PC-9 (cell line): ENCODE data around the gene STX2. TPM values are rescaled to one million over a fixed set of nuclear protein-coding genes. Genes with fewer than 3 reads are reported as not detected.

Source experiments
- BruUV-seq: library from RNA; stranded (reverse); fragments of 400-500 nt; replicated peaks from 2 replicates; lab custom pipeline; 2021; lab: Mats Ljungman, UMichigan
- CTCF ChIA-PET: fragments of 300-600 bp; sonication (Branson Sonifier 250); formaldehyde crosslinking; loops from one replicate; lab custom pipeline; 2022; ENCODE audit warnings: antibody characterized with exemption; lab: Charles Lee
- POLR2A ChIA-PET: fragments of 300-600 bp; sonication (Branson Sonifier 250); formaldehyde crosslinking; loops from one replicate; lab custom pipeline; 2022; ENCODE audit warnings: antibody characterized with exemption; ENCODE audit not compliant: unreplicated experiment; lab: Charles Lee
- DNase-seq, 2 experiments: peaks; one replicate each; pipeline versions ENCODE4 v3.0.0 to v3.0.0-alpha.2; 2015 to 2022; ENCODE audit warnings: mixed read lengths in 1 of 2
- H2AFZ ChIP-seq: fragments of 200-600 bp; sonication (generic); 2 replicates; pipeline ENCODE4 v1.8.1; 2017; ENCODE audit warnings: antibody characterized with exemption
- H3F3A ChIP-seq: fragments of 200-600 bp; sonication (generic); 2 replicates; pipeline ENCODE4 v1.8.1; 2017; ENCODE audit warnings: antibody characterized with exemption, mild to moderate bottlenecking, low read depth; ENCODE audit not compliant: insufficient read depth
- H3K27ac ChIP-seq: fragments of 200-600 bp; sonication (generic); 2 replicates; pipeline ENCODE4 v1.6.1; 2016; ENCODE audit warnings: mixed run types
- H3K27me3 ChIP-seq: fragments of 200-600 bp; sonication (generic); 2 replicates; pipeline ENCODE4 v1.6.1; 2016; ENCODE audit warnings: low read depth, mixed run types; ENCODE audit not compliant: insufficient read depth
- H3K36me3 ChIP-seq: fragments of 200-600 bp; sonication (generic); 2 replicates; pipeline ENCODE4 v1.6.1; 2016; ENCODE audit warnings: low read depth, mixed run types
- H3K4me1 ChIP-seq: fragments of 200-600 bp; sonication (generic); replicated peaks from 2 replicates; pipeline ENCODE4 v1.6.1; 2016; ENCODE audit warnings: mixed run types; ENCODE audit not compliant: insufficient read depth
- H3K4me2 ChIP-seq: fragments of 200-600 bp; sonication (generic); 2 replicates; pipeline ENCODE4 v1.6.1; 2017; ENCODE audit warnings: mixed run types
- H3K4me3 ChIP-seq: fragments of 200-600 bp; sonication (generic); 2 replicates; pipeline ENCODE4 v1.6.1; 2016; ENCODE audit warnings: mixed run types
- H3K79me2 ChIP-seq: fragments of 200-600 bp; sonication (generic); 2 replicates; pipeline ENCODE4 v1.6.1; 2017; ENCODE audit warnings: low read depth, mixed run types
- H3K9me2 ChIP-seq: fragments of 200-600 bp; sonication (generic); 2 replicates; pipeline ENCODE4 v1.8.1; 2017; ENCODE audit warnings: mild to moderate bottlenecking; ENCODE audit not compliant: insufficient read depth
- H3K9me3 ChIP-seq: fragments of 200-600 bp; sonication (generic); 2 replicates; pipeline ENCODE4 v1.8.1; 2016; ENCODE audit warnings: low read depth; ENCODE audit not compliant: insufficient read depth
- H4K20me1 ChIP-seq: fragments of 200-600 bp; sonication (generic); 2 replicates; pipeline ENCODE4 v1.8.1; 2017; ENCODE audit not compliant: insufficient read depth
- CTCF ChIP-seq: fragments of 200-600 bp; sonication (generic); conservative IDR thresholded peaks from 2 replicates; pipeline ENCODE4 v1.6.1; 2017; ENCODE audit warnings: mixed run types, antibody characterized with exemption, mild to moderate bottlenecking, moderate library complexity
- EZH2 ChIP-seq: fragments of 200-600 bp; sonication (generic); IDR thresholded peaks from 2 replicates; pipeline ENCODE4 v1.8.0; 2017; ENCODE audit warnings: antibody characterized with exemption, low read depth
- intact Hi-C: fragments of 100-400 bp; cut with micrococcal nuclease; formaldehyde crosslinking; loops from one replicate; pipeline ENCODE4 v1.10.0; 2022; ENCODE audit not compliant: unreplicated experiment
- total RNA-seq: library from RNA; stranded (reverse); gene quantifications from 2 replicates; pipeline ENCODE4 v1.2.3, GENCODE V29; 2021

The STX2 gene
- total RNA-seq, 1 experiment from 2014 or later = 9.7 TPM

- Histone ChIP-seq H3K36me3 (peaks cover 49% of the 10 kb centered on the region), H3K27me3 (no peaks in the 10 kb centered on the region), H3K9me2 (no peaks in the 10 kb centered on the region), H3K4me1 (peaks cover 15% of the 10 kb centered on the region), H2AFZ (no peak overlapping the region), H3K9me3 (no peaks in the 10 kb centered on the region), H3K4me3 (no peak overlapping the region), H3K4me2 (peak overlapping the region; percentile 96; the same call in 1 of the 2 replicates), H3K79me2 (peaks cover 22% of the 10 kb centered on the region), H3F3A (peaks cover 60% of the 10 kb centered on the region), H3K27ac (no peak overlapping the region), H4K20me1 (peaks cover 49% of the 10 kb centered on the region)
- no peak for DNase-seq
- TF ChIP-seq EZH2 = no peak
- TF ChIP-seq CTCF = no peak
- no TSS peak for BruUV-seq
- ChIA-PET POLR2A (no interaction called here), CTCF (no interaction called here)
- intact Hi-C loops = loop anchor here (5.0 kb wide), 2 partner anchors 37 to 57 kb away; partner anchors contain the start of gene STX2
These were observed 35.6 kb upstream of the STX2 start for GRCh38 chr12:130874696-130875095.

GRCh38 chr12:130873825-130874224 is 34.8 kb upstream of the STX2 start:
- H3K79me2 ChIP-seq = peaks cover 22% of the 10 kb centered on the region
- ChIA-PET CTCF (no interaction called here), POLR2A (interaction anchor here (0.6 kb wide), 1 partner anchor 51 kb away, joined by 3 read pairs; no protein-coding TSS in a partner anchor)
- H3K9me2 ChIP-seq = no peaks in the 10 kb centered on the region
- no peaks in the 10 kb centered on the region for H3K9me3 ChIP-seq
- peak overlapping the region; percentile 99; the same call in 1 of the 2 replicates for H3K4me3 ChIP-seq
- peaks cover 60% of the 10 kb centered on the region for H3F3A ChIP-seq
- H3K36me3 ChIP-seq = peaks cover 49% of the 10 kb centered on the region
- TF ChIP-seq CTCF (no peak), EZH2 (no peak)
- no peak overlapping the region for H3K27ac ChIP-seq
- peaks cover 49% of the 10 kb centered on the region for H4K20me1 ChIP-seq
- intact Hi-C loops = loop anchor here (5.0 kb wide), 2 partner anchors 37 to 57 kb away; partner anchors contain the start of gene STX2
- no peak overlapping the region for H2AFZ ChIP-seq
- no TSS peak for BruUV-seq
- no peak for DNase-seq
- H3K4me2 ChIP-seq = peak overlapping the region; percentile 96
- peaks cover 15% of the 10 kb centered on the region for H3K4me1 ChIP-seq
- no peaks in the 10 kb centered on the region for H3K27me3 ChIP-seq

GRCh38 chr12:130873106-130873795 is 34.2 kb upstream of the STX2 start:
- CTCF ChIA-PET = no interaction called here
- Histone ChIP-seq H3K79me2 (peaks cover 22% of the 10 kb centered on the region), H3K4me1 (peaks cover 15% of the 10 kb centered on the region), H2AFZ (no peak overlapping the region), H3K9me3 (no peaks in the 10 kb centered on the region), H3K27me3 (no peaks in the 10 kb centered on the region), H3K27ac (peak overlapping the region; percentile 73), H4K20me1 (peaks cover 49% of the 10 kb centered on the region), H3K4me2 (peak overlapping the region; percentile 96), H3F3A (peaks cover 56% of the 10 kb centered on the region), H3K9me2 (no peaks in the 10 kb centered on the region), H3K4me3 (peak overlapping the region; percentile 99), H3K36me3 (peaks cover 49% of the 10 kb centered on the region)
- TF ChIP-seq EZH2 = no peak
- no peak for TF ChIP-seq CTCF
- intact Hi-C loops = loop anchor here (5.0 kb wide), 2 partner anchors 36 to 56 kb away; partner anchors contain the start of gene STX2
- no peak for DNase-seq
- POLR2A ChIA-PET = no interaction called here
- BruUV-seq = TSS peak; percentile 43
